ENCODE data around the gene OR8G1. TPM values are rescaled to one million over a fixed set of nuclear protein-coding genes. Genes with fewer than 3 reads are reported as not detected.
"Not testable (repeated sequence)": the region's sequence is repeated elsewhere in the genome, so short reads cannot be mapped to it uniquely, and the experiment has no call there.

The OR8G1 gene
- total RNA-seq, 1 donor from 2014 or later, result not detected

DNA sequence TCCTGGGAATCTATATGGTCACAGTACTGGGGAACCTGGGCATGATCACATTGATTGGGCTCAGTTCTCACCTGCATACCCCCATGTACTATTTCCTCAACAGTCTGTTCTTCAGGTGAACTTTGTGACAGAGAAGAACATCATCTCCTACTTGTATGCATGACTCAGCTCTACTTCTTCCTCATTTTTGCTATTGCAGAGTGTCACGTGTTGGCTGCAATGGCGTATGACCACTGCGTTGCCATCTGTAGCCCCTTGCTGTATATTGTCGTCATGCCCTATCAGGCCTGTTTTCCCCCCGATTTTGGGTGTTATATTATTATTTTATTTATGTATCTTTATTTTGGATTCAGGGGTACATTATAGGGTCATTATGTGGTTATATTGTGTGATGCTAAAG, 2.4 kb upstream of the OR8G1 start:
- no peak for DNase-seq

DNA sequence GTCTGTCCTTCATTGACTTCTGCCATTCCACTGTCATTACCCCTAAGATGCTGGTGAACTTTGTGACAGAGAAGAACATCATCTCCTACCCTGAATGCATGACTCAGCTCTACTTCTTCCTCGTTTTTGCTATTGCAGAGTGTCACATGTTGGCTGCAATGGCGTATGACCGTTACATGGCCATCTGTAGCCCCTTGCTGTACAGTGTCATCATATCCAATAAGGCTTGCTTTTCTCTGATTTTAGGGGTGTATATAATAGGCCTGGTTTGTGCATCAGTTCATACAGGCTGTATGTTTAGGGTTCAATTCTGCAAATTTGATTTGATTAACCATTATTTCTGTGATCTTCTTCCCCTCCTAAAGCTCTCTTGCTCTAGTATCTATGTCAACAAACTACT, 9.0 kb downstream of the OR8G1 start:
- not testable (repeated sequence) for DNase-seq

- no peak for DNase-seq
Observed at GRCh38 chr11:124256076-124256475, 15.2 kb downstream of the OR8G1 start, which contains the start of gene OR8G5. OR8G5 (plus strand) TSS chr11:124256376; CDS start chr11:124264932, 8,556 bp downstream.

GRCh38 chr11:124265041-124265440, 24.1 kb downstream of the OR8G1 start:
- not testable (repeated sequence) for DNase-seq

- not testable (repeated sequence) for DNase-seq
Observed at GRCh38 chr11:124270886-124271285, 30.0 kb downstream of the OR8G1 start.

GRCh38 chr11:124274000-124274399, 33.1 kb downstream of the OR8G1 start:
- no peak for DNase-seq

DNA sequence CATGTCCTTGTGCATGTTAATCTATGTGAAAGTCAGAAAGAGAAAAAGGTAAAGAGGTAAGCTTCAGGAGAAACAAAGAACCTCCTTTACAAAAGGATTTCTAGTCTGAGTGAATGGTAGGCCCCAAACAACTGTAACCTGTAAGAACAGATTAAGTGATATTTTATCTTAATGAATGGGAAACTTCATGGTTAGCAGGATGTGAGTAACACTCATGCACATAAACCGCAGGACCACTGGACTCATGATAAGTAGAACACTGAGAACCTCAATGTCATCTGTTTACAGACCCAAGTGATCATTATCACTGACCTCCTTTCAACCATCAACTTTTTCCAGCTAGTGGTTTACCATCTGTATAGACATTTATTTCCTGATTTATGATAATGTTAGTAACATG, 35.2 kb downstream of the OR8G1 start:
- DNase-seq, result no peak

GRCh38 chr11:124277207-124277606, 36.3 kb downstream of the OR8G1 start:
- no peak for DNase-seq

GRCh38 chr11:124277804-124278203, 36.9 kb downstream of the OR8G1 start:
- DNase-seq, result no peak

DNA sequence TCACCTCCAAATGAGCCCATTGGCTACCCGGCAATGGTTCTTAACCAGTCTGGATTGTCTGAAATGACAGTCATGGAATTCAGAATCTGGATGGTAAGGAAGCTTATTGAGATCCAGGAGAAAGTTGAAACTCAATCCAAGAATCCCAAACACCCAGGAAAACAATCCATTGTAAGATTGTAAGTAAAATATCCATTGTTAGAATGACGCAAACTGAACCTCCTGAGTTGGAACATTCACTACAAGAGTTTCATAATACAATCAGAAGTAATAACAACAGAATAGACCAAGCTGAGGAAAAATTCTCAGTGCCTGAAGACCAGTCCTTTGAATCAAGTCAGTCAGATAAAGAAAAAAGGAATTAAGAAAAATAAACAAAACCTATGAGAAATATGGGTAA, 37.4 kb downstream of the OR8G1 start:
- no peak for DNase-seq

GRCh38 chr11:124285610-124286344, 44.9 kb downstream of the OR8G1 start:
- peak; percentile 21 for DNase-seq

DNA sequence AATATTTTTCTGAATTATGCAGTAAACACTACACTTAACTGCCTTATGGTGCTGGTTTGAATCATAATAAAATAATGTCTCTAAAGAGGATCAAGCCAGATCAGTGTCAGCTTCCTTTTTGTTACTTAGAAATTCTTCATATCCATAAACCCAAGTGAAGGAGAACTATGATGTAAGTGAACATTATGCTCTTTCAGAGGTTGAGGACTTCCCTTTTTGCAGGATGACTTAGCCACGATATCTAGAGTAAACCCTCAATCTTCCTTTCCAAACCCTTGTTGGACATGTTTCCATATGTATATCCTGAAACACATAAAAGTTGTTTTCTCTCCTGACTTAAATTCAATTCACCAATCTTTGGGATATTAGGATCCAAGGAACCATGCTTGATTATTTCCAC, 53.8 kb downstream of the OR8G1 start:
- no peak for DNase-seq

- no peak for DNase-seq
Observed at GRCh38 chr11:124296016-124296415, 55.1 kb downstream of the OR8G1 start.

- DNase-seq, result no peak
Observed at GRCh38 chr11:124297921-124298320, 57.0 kb downstream of the OR8G1 start.

GRCh38 chr11:124301548-124301947, 60.7 kb downstream of the OR8G1 start:
- no peak for DNase-seq

DNA sequence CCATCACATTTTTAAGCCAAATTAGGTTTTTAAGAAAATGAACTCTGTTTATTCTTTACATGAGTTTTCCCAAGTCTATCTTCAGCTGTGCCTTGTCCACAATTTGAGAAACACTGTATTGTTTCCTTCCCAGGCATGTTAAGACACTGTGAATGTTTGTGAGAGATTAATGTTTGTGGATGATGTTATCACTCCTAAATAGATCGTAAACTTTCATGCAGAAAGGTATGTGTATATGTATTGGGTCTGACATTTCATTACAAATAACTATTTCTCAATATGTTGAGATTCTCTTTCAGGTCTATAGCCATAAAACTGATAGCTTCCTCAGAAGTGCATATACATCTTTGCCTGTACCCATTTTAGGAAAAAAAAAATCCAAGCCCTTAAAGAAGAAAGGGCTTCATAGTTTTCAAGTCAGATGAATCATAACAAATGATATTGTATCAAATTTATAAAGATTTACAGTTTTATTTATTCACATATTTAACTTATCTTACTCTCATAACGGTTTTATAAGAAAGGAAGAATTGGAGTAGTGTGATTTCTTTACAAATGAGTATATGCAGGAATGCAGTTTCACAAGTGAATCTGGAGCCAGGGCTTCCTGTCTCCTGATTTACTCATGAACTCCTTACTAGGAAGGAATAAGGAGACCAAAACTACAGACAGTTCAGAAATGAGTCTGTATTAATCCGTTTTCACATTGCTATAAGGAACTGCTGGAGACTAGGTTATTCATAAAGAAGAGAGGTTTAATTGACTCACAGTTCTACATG, 61.6 kb downstream of the OR8G1 start:
- no peak for DNase-seq

Other genes starting within 250 kb of the OR8G1 start
- not detected for gene OR10G6, start 245.9 kb upstream of the OR8G1 start, total RNA-seq
- gene OR10G4, start 228.1 kb upstream of the OR8G1 start, total RNA-seq, result not detected
- not detected for gene OR10G9, start 218.1 kb upstream of the OR8G1 start, total RNA-seq
- not detected for gene OR10G8, start 214.3 kb upstream of the OR8G1 start, total RNA-seq
- not detected for gene OR10G7, start 199.8 kb upstream of the OR8G1 start, total RNA-seq
- 110 TPM for gene VWA5A, start 125.6 kb upstream of the OR8G1 start, total RNA-seq
- 0.31 TPM for gene OR10D3, start 57.8 kb upstream of the OR8G1 start, total RNA-seq
- not detected for gene OR8G5, start 15.3 kb downstream of the OR8G1 start, total RNA-seq
- 0.10 TPM for gene OR8D1, start 72.9 kb downstream of the OR8G1 start, total RNA-seq
- not detected for gene OR8D2, start 79.1 kb downstream of the OR8G1 start, total RNA-seq
- not detected for gene OR8B2, start 143.4 kb downstream of the OR8G1 start, total RNA-seq
- not detected for gene OR8B3, start 157.9 kb downstream of the OR8G1 start, total RNA-seq
- not detected for gene OR8B4, start 183.8 kb downstream of the OR8G1 start, total RNA-seq
- not detected for gene OR8B8, start 204.6 kb downstream of the OR8G1 start, total RNA-seq

Measured in tongue (tissue), 2 donors.